Measurements from ENCODE around the gene IGFBP4. TPM values are rescaled to one million over a fixed set of nuclear protein-coding genes. Genes with fewer than 3 reads are reported as not detected.

IGFBP4 gene
- 10 to 100 TPM; 85.6 to 90.5 TPM for total RNA-seq

GRCh38 chr17:40443196-40443987 is at the start of gene IGFBP4:
Gene IGFBP4 (plus strand): TSS chr17:40443450. CDS start chr17:40443736, 286 bp downstream.

GRCh38 chr17:40417609-40418427 is 25.4 kb upstream of the IGFBP4 start, which contains the start of gene TOP2A:
Gene TOP2A (minus strand): TSS chr17:40417896. CDS start chr17:40417791, 105 bp downstream.

GRCh38 chr17:40501499-40501911 is 58.3 kb downstream of the IGFBP4 start, which contains the start of gene TNS4:
Gene TNS4 (minus strand): TSS chr17:40501623. CDS start chr17:40496425, 5,198 bp downstream.

Other genes starting within 250 kb of the IGFBP4 start
- gene WIPF2, start 224.1 kb upstream of the IGFBP4 start, total RNA-seq, result 10 to 100 TPM; 25.5 TPM
- 10 to 100 TPM; 52.8 to 54.5 TPM for gene CDC6, start 155.6 kb upstream of the IGFBP4 start, total RNA-seq
- 10 to 100 TPM; 63.5 TPM for gene RARA, start 134.3 kb upstream of the IGFBP4 start, total RNA-seq
- gene GJD3, start 78.7 kb upstream of the IGFBP4 start, total RNA-seq, result under 1 TPM in 1 of 2 experiments, not detected in 1; 0.26 TPM
- 100 to 1,000 TPM; 340 to 372 TPM for gene TOP2A, start 25.6 kb upstream of the IGFBP4 start, total RNA-seq
- gene TNS4, start 58.2 kb downstream of the IGFBP4 start, total RNA-seq, result 1 to 10 TPM; 5.7 to 6.3 TPM
- gene CCR7, start 122.0 kb downstream of the IGFBP4 start, total RNA-seq, result 100 to 1,000 TPM; 225 to 233 TPM
- gene SMARCE1, start 204.4 kb downstream of the IGFBP4 start, total RNA-seq, result 100 to 1,000 TPM; 110 to 113 TPM
- gene KRT222, start 221.7 kb downstream of the IGFBP4 start, total RNA-seq, result not detected

All from activated naive CD4-positive, alpha-beta T cell treated with anti-CD3 and anti-CD28 coated beads, Interleukin-2, amount 10 ng/mL, durations not matched to agents 5 hours and 36 hours (primary cell).